Measurements from ENCODE around the gene TMEM14C.

- no peak for TF ChIP-seq CTCF (IDR thresholded peaks at IDR 0.05; ENCODE audit: low read length)
- no peak for TF ChIP-seq EZH2 (IDR thresholded peaks at IDR 0.05; ENCODE audit: borderline replicate concordance, low read length)
These were observed 654 bp downstream of the TMEM14C start for GRCh38 chr6:10723567-10723881.
